ENCODE measurements around the gene RNASEL.

RNASEL gene

GRCh38 chr1:182604175-182605164 lies 15.4 kb upstream of the RNASEL start, which contains the start of gene RGS16:
TSS of gene RGS16 (minus strand) at chr1:182604389. CDS start at chr1:182604259, 130 bp downstream.
- peak within 1 kb of the TSS; percentile 49 for H3K4me3 ChIP-seq (ENCODE audit: low read depth, low read length)
- no peak for TF ChIP-seq CTCF (conservative IDR thresholded peaks at IDR 0.05; ENCODE audit: low read depth, low read length)
- DNase-seq (ENCODE audit: low read depth) = peak; percentile 77

GRCh38 chr1:182603646-182604174 lies 14.7 kb upstream of the RNASEL start:
- DNase-seq (ENCODE audit: low read depth) = no peak
- peak overlapping the region; percentile 49 for H3K4me3 ChIP-seq (ENCODE audit: low read depth, low read length)
- no peak for TF ChIP-seq CTCF (conservative IDR thresholded peaks at IDR 0.05; ENCODE audit: low read depth, low read length)

- no peak overlapping the region for H3K4me3 ChIP-seq (ENCODE audit: low read depth, low read length)
- TF ChIP-seq CTCF (conservative IDR thresholded peaks at IDR 0.05; ENCODE audit: low read depth, low read length) = no peak
- DNase-seq (ENCODE audit: low read depth) = no peak
Observed at GRCh38 chr1:182602935-182603645, 14.0 kb upstream of the RNASEL start.

GRCh38 chr1:182601913-182602312 lies 12.9 kb upstream of the RNASEL start:
- no peak overlapping the region for H3K4me3 ChIP-seq (ENCODE audit: low read depth, low read length)
- DNase-seq (ENCODE audit: low read depth) = no peak
- TF ChIP-seq CTCF (conservative IDR thresholded peaks at IDR 0.05; ENCODE audit: low read depth, low read length) = no peak

GRCh38 chr1:182601416-182601786 lies 12.3 kb upstream of the RNASEL start:
- no peak overlapping the region for H3K4me3 ChIP-seq (ENCODE audit: low read depth, low read length)
- TF ChIP-seq CTCF (conservative IDR thresholded peaks at IDR 0.05; ENCODE audit: low read depth, low read length) = peak; percentile 83
- peak; percentile 89 for DNase-seq (ENCODE audit: low read depth)

GRCh38 chr1:182600745-182601415 lies 11.8 kb upstream of the RNASEL start:
- DNase-seq (ENCODE audit: low read depth) = no peak
- H3K4me3 ChIP-seq (ENCODE audit: low read depth, low read length) = no peak overlapping the region
- no peak for TF ChIP-seq CTCF (conservative IDR thresholded peaks at IDR 0.05; ENCODE audit: low read depth, low read length)
